OCI-M2 (cell line): ENCODE measurements around the gene CEMIP.

ENCODE experiments used
- DNase-seq: peaks from one replicate; lab custom pipeline; 2025; ENCODE audit not compliant: unreplicated experiment; lab: John Stamatoyannopoulos, UW

Gene CEMIP

GRCh38 chr15:80924278-80924677 is 145.1 kb downstream of the CEMIP start:
- no peak for DNase-seq

DNA sequence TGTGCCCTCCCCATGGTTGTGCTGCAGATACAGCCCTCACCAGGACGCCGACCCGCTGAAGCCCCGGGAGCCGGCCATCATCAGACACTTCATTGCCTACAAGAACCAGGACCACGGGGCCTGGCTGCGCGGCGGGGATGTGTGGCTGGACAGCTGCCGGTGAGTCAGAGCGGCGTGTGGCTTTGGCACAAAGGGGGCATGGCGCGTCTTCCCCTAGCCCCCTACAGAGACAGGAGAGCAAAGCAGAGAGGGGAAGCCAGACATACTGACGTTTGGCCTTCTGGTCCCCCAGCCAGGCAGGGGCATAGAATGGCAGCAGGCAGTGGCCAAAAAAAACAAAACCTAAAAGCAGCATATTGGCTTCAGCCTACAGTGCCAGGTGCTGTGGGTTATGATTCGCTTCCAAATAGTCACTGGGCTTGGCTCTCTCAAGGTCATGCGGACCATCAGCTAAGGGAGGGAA is 146.5 kb downstream of the CEMIP start:
- DNase-seq: no peak

GRCh38 chr15:80926126-80926525 is 147.0 kb downstream of the CEMIP start:
- no peak for DNase-seq

DNA sequence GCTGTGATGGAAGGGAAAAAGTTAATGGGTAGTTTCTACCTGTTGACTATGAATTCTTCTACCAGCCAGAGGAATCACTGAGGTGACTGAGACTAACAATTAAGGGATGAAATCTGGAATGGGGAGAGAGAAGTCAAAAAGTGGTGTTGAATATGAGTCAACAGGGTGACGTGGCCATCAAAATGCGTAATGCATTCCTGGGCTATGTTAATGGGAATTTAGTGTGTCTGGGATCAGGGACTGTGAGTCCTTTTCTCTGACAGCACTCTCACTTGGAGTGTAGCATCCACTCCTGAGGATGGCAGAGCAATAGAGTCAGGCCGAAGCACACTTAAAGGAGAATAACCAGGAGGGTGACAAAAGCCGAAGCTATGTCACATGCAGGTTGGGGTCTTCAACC is 150.1 kb downstream of the CEMIP start:
- no peak for DNase-seq

DNA sequence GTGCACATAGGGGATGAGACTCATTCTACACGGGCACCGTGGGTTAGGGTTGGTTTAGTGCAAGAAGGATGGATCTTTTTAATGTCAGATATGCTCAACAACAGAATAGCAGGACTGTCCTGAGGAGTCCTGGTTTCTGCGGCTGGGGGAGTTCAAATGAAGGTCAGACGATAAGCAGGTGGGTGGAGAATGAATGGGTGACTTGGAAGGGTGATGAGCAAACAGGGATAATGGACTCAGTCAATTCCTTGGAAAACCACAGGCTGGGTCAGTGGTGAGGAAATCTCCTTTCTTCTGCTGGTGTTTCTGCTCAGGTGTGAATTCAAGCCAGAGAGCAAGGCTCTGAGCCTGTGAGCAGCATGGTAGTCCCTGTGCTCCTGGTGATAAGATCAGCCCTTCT is 150.5 kb downstream of the CEMIP start:
- DNase-seq: no peak

DNA sequence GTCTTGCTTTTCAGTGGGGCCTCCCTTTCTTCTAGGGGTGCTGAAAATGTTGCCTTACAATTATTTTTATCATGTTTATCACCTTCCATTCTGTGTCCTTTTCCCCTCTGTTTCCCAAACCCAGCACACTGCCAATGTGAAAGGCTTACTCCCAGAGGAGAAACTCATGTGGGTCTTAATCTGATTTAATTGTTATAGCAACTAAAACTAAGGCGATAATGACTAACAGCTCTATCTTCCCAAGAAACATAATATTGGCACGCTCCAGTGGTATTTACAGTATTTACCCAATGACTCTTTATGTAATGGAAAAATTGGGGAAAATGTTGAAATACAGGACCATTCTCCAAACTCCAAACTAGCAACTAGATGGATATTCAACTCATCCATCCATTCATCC is 152.0 kb downstream of the CEMIP start:
- no peak for DNase-seq

DNA sequence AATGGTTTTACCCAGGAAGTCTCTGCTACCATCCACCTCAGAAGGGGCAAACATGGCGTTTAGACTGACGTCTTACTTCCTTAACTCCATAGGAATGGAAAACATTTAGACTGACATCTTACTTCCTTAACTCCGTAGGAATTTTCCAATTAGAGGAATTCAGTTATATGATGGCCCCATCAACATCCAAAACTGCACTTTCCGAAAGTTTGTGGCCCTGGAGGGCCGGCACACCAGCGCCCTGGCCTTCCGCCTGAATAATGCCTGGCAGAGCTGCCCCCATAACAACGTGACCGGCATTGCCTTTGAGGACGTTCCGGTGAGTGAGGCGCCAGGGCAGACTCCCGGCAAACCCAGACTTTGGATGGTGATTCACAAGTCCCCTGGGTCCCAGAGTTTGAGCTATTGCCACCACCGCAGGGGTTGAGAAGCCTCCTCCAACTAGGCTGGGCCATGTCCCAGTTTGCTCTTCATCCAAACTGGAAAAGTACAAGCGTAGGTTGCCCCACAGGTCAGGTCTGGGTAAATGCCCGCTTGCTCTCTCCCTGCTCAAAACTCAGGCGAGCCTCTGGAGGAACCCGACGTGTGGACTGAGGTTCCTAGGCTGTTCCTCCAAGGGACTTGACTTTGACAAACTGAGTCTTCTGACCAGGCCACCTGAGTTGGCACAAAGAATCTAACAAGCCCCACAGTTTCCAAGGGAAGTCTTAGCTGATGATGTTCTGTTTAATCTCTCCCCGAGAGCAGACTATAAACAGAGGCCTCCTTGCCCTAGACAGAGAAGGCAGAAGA is 152.7 kb downstream of the CEMIP start:
- no peak for DNase-seq

GRCh38 chr15:80932513-80932815 is 153.3 kb downstream of the CEMIP start:
- DNase-seq: no peak

GRCh38 chr15:80932989-80933388 is 153.8 kb downstream of the CEMIP start:
- DNase-seq: no peak

GRCh38 chr15:80934761-80935221 is 155.6 kb downstream of the CEMIP start:
- DNase-seq: no peak

DNA sequence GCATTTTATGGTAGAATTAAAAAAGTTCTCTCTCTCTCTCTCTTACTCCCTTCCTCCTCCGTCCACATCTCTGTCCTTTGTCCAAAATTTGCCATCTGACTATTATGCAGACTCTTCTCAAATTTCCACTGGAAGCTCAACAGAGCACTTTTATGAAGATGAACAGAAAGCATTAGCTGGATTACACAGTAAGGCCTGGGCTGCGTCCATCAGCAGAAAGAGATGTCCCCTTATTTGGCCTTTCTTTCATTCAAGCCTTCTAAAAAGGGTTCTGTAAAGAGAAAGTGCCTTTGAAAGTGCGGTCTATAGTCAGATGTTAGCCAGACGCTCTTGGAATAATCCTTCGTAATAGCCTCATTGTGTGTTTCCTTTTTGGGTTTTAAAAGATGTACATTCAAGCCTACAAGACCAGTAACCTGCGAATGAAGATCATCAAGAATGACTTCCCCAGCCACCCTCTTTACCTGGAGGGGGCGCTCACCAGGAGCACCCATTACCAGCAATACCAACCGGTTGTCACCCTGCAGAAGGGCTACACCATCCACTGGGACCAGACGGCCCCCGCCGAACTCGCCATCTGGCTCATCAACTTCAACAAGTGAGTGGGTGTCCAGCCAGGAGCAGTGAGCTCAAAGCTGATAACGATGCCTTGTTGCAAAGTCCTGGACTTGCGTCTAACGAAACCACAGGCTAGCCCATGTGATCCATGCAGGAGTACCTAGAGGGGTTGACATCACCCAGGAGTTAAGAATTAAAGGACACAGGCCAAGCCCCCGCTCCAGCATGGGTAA is 157.3 kb downstream of the CEMIP start:
- DNase-seq: no peak

DNA sequence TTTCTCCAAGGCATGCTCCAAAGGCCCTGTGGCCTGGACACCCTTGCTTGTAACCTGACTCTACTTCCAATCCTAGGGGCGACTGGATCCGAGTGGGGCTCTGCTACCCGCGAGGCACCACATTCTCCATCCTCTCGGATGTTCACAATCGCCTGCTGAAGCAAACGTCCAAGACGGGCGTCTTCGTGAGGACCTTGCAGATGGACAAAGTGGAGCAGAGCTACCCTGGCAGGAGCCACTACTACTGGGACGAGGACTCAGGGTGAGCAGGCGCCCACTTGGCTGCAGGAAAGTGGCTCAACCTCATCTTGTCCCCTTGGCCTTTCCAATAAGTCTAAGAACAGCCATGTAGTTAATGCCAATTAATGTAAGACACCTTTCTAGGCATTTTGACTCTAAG is 158.5 kb downstream of the CEMIP start:
- DNase-seq: no peak

DNA sequence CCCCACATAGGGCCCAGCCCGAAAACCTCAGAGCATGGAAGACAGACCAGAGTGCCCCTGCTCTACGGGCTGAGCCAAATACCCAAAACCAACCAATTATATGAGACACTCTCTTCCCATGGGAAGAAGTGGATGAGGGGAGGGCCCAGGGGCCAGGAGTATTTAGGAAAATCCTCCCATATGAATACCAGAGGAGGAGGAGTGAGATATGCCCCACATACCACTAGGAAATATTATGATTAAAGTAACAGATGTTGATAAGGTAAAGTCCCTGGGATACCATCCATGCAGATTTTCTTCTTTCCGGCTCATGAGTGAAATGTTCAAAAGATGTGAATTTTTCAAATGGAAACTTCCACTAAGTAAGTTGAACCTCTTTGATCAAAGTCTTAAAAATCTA is 160.0 kb downstream of the CEMIP start:
- DNase-seq: no peak

DNA sequence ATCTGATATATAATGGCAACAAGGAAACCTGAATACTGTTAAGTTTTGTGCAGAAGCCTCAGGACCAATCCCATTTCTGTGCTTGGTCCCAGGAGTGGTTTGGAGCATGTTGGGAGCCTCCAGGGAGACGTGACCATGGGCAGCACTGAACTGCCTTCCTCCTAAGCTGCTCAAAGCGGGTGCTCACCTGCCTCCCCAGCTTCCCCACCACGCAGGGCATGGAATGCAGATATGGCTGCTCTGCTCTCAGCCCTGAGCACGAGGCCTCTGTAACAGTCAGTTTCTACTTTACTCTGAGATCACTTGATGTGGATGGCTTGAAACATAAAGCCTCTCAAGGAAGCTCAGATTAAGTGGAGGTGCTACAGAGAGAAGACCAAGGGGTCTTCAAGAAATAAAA is 161.2 kb downstream of the CEMIP start:
- no peak for DNase-seq

- no peak for DNase-seq
Measured at GRCh38 chr15:80940851-80941250, 161.7 kb downstream of the CEMIP start.

DNA sequence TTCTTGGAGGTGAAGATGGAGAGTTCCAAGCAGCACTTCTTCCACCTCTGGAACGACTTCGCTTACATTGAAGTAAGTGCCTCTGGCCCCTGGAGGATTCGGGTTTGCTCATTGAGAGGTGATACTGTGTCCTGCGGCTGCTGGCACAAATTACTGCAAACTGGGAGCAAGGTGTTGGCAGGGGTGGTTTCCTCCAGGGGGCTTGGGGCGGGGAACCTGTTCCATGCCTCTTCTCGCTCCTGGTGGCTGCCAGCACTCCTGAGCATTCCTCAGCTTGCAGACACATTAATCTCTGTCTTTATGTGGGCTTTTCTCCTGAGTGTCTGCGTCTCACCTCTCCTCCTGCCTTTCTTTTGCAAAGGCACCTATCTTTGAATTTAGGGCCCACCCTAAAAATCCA is 163.1 kb downstream of the CEMIP start:
- DNase-seq: no peak

- no peak for DNase-seq
Measured at GRCh38 chr15:80942746-80943565, 163.8 kb downstream of the CEMIP start.

GRCh38 chr15:80944818-80945217 is 165.6 kb downstream of the CEMIP start:
- DNase-seq: no peak

DNA sequence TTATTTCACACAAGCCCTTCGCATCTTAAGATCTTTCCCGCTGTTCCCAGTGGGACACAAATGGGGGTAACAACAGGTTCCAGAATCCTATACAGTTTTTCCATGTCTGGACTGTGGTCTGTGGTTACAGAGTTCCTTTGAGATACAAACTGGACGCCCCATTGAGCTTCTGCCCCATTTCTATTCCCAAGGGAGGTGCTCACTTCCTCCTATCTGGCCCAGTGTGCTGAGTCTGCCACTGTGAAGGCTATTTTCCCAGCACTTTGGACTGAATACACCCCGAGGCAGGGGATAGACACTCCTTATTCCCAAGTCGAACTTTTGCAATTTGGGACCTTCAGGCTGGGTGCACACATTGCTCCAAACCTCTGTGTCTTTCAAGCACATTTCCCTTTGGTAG is 166.4 kb downstream of the CEMIP start:
- DNase-seq: no peak

- no peak for DNase-seq
Measured at GRCh38 chr15:80946576-80946975, 167.4 kb downstream of the CEMIP start.

GRCh38 chr15:80948651-80949292 is 169.6 kb downstream of the CEMIP start:
- no peak for DNase-seq
